ENCODE measurements around the gene FOXF1. TPM values are rescaled to one million over a fixed set of nuclear protein-coding genes. Genes with fewer than 3 reads are reported as not detected.

FOXF1 gene
- total and polyA plus RNA-seq, 9 donors: 0.22 to 1.5 (median 0.45) TPM

- no peak for TF ChIP-seq EP300 (IDR thresholded peaks at IDR 0.05)
- no peak for TF ChIP-seq POLR2A (IDR thresholded peaks at IDR 0.05)
- no peak for TF ChIP-seq CTCF (IDR thresholded peaks at IDR 0.05)
- Histone ChIP-seq H3K4me3 (no peak overlapping the region), H3K36me3 (no peaks in the 10 kb centered on the region), H3K27me3 (no peaks in the 10 kb centered on the region), H3K4me1 (ENCODE audit: insufficient read depth) (no peaks in the 10 kb centered on the region), H3K27ac (no peak overlapping the region), H3K9me3 (no peaks in the 10 kb centered on the region)
- 71 to 81% (median 72%) methylated on average over 5 of the region's 5 CpGs for WGBS, 3 donors
- DNase-seq: peak in 1 of 5 donors; percentile 13
- intact Hi-C loops (cut with DNase I): loop anchor here in 2 of 4 donors (10.0 kb wide), 1 partner anchor 698 kb away; no protein-coding TSS in a partner anchor
These were observed 12.9 kb downstream of the FOXF1 start for GRCh38 chr16:86523166-86523740.

- no peak for DNase-seq
- Histone ChIP-seq H3K27me3 (no peaks in the 10 kb centered on the region), H3K27ac (no peak overlapping the region), H3K4me1 (ENCODE audit: insufficient read depth) (peaks cover 2% of the 10 kb centered on the region), H3K4me3 (no peak overlapping the region), H3K36me3 (no peaks in the 10 kb centered on the region), H3K9me3 (no peaks in the 10 kb centered on the region)
- intact Hi-C loops (cut with DNase I): loop anchor here in 2 of 4 donors (10.0 kb wide), 1 partner anchor 699 kb away; no protein-coding TSS in a partner anchor
- TF ChIP-seq POLR2A (IDR thresholded peaks at IDR 0.05) (no peak), EP300 (IDR thresholded peaks at IDR 0.05) (no peak)
- WGBS, 3 donors: 41 to 62% (median 43%) methylated on average over 6 of the region's 6 CpGs
These were observed 13.7 kb downstream of the FOXF1 start for GRCh38 chr16:86524029-86524428.

- 60 to 67% (median 63%) methylated on average over 12 of the region's 12 CpGs for WGBS, 3 donors
- no peaks in the 10 kb centered on the region for H3K9me3 ChIP-seq
- no peaks in the 10 kb centered on the region for H3K27me3 ChIP-seq
- intact Hi-C loops (cut with DNase I): loop anchor here in 2 of 4 donors (10.0 kb wide), 1 partner anchor 701 kb away; no protein-coding TSS in a partner anchor
- no peak overlapping the region for H3K27ac ChIP-seq
- H3K4me3 ChIP-seq: no peak overlapping the region
- TF ChIP-seq CTCF (IDR thresholded peaks at IDR 0.05) (no peak), EP300 (IDR thresholded peaks at IDR 0.05) (no peak), POLR2A (IDR thresholded peaks at IDR 0.05) (no peak)
- peak in 1 of 5 donors; percentile 12 for DNase-seq
- no peaks in the 10 kb centered on the region for H3K36me3 ChIP-seq
- H3K4me1 ChIP-seq (ENCODE audit: insufficient read depth): peaks cover 7% of the 10 kb centered on the region
These were observed 15.4 kb downstream of the FOXF1 start for GRCh38 chr16:86525696-86526095.

- Histone ChIP-seq H3K36me3 (no peaks in the 10 kb centered on the region), H3K27me3 (no peaks in the 10 kb centered on the region), H3K4me3 (no peak overlapping the region), H3K4me1 (ENCODE audit: insufficient read depth) (peaks cover 7% of the 10 kb centered on the region), H3K9me3 (no peaks in the 10 kb centered on the region), H3K27ac (no peak overlapping the region)
- WGBS, 3 donors: 89 to 93% (median 93%) methylated on average over 15 of the region's 15 CpGs
- intact Hi-C loops (cut with DNase I): loop anchor here in 2 of 4 donors (10.0 kb wide), 1 partner anchor 703 kb away; no protein-coding TSS in a partner anchor
- TF ChIP-seq CTCF (IDR thresholded peaks at IDR 0.05) (no peak), POLR2A (IDR thresholded peaks at IDR 0.05) (no peak), EP300 (IDR thresholded peaks at IDR 0.05) (no peak)
- no peak for DNase-seq
These were observed 17.0 kb downstream of the FOXF1 start for GRCh38 chr16:86527366-86527765.
